ENCODE results near the gene VPS13D.

GRCh38 chr1:12479311-12479710 is 249.5 kb downstream of the VPS13D start:
- TF ChIP-seq CTCF (IDR thresholded peaks at IDR 0.05): no peak
- no peak for TF ChIP-seq POLR2A (IDR thresholded peaks at IDR 0.05)

All from Peyer's patch (tissue), 4 donors.